GM18505 (cell line): Measurements from ENCODE around the gene PACS2.
"Not testable (repeated sequence)": the region's sequence is repeated elsewhere in the genome, so short reads cannot be mapped to it uniquely, and the experiment has no call there.

Source experiments
- ATAC-seq: cut with Tn5 transposase; IDR thresholded peaks from one replicate; pipeline ENCODE4 v1.9.1; 2021; ENCODE audit not compliant: unreplicated experiment
- POLR2A ChIP-seq: IDR thresholded peaks from 4 replicates; pipeline ENCODE4 v1.6.1; 2011; ENCODE audit warnings: borderline replicate concordance; ENCODE audit not compliant: insufficient read depth, insufficient read length; ENCODE audit errors: extremely low read depth

Gene PACS2

DNA sequence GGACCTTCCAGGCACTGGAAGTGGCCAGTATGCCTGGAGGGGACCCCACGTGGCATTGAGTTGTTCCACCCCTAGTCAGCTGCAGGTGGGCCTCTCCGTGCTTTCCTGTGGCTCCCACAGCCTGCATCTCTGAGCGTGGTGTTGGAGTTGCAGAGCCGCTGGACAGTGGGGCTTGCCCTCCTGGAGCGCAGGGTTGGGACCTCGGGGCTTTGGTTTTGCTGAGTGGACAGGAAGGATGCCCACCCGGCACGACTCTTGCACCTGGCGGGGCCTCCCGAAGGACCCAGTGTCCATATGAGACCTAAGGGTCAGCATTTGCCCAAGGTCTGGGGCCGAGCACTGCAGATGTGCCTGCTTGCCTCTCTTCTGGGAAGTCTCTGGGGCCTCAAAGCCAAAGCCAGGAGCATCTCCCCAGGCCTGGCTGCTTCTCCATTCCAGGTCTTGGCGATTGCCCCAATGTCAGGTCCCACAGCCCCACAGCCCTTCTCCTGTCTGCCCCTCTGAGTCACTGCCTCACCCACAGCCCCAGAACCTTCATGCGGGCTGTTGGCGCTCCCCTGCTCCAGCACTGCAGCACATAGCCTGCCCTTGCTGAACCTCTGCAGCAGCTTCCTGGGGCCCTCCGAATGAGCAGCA, 1.5 kb downstream of the PACS2 start:
- TF ChIP-seq POLR2A, result no peak
- no peak for ATAC-seq

DNA sequence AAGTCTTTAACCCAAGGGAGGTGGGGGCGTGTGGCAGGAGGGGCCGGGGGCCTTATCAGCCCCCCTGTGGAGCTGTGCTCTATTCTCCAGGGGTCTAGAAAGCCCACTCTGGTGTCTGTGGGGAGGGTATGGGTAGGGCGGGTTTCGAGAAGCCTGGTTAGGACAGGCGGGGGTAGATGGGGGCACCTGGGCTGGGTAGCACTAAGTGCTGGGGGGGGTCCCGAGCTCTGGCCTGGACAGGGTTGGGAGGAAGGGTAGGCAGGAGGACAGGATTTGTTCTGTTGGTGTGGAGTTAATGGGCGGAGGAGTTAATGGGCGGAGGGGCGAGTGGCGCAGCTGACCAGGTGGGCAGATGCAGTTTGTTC, 2.0 kb downstream of the PACS2 start:
- TF ChIP-seq POLR2A, result no peak
- ATAC-seq, result no peak

- ATAC-seq, result no peak
- no peak for TF ChIP-seq POLR2A
Measured at GRCh38 chr14:105316968-105317510, 2.5 kb downstream of the PACS2 start.

- no peak for ATAC-seq
- no peak for TF ChIP-seq POLR2A
Measured at GRCh38 chr14:105317546-105317945, 3.0 kb downstream of the PACS2 start.

DNA sequence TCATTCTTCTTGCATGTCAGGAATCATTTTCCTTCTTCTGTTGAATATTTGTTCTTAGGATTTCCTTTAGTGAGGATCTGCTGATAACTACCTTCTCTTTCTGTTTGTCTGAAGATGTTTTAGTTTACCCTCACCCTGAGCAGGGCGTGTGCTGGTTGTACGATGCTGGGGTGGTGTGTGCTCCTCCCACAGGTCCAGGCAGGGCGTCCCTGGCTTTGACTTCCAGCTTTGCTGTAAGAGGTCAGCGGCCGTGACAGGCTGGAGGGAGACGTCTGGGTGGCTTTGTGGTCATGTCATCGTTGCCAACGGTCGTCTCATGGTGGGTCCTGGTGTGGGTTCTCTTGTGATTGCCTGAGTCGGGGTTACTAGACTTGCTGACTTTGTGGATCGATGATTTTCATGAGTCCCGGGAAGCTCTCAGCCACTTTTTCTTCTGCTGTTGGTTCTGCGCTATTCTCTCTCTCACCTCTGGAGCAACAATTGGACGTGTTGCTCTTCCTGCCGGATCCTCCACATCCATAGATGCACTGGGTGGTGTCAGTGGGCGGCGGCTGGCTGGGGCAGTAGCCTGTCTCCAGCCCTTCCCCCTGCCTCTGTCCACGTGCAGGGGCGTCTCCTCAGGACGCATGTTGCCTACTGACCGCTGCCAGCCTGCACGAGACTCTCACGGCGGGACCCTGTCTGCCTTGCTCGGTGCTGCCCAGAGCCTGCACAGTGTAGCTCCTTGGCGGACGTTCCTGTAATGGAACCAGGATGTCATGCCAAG, 8.4 kb downstream of the PACS2 start:
- no peak for TF ChIP-seq POLR2A
- ATAC-seq, result no peak

DNA sequence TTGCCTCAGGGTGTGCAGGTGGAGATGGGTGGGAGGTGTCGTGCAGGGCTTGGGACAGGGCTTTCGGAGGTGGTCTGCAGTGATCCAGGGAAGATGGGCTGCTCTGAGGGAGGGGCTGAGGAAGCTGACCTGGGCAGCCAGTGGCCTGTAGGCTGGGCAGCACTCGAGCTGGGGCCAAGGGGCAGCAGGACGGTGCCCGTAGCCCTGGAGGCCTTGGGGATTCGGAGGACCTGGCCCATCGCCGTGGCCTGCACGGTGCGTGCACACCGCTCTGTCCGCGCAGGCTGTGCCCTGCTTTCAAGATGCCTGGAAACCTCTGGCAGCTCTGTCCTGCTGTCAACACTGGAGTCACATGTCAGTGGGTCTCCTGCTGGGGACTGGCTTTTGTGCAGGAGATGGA, 9.1 kb downstream of the PACS2 start:
- no peak for TF ChIP-seq POLR2A
- no peak for ATAC-seq

GRCh38 chr14:105324080-105324778, 9.7 kb downstream of the PACS2 start:
- no peak for ATAC-seq
- TF ChIP-seq POLR2A, result no peak

GRCh38 chr14:105324871-105325270, 10.3 kb downstream of the PACS2 start:
- ATAC-seq, result no peak
- no peak for TF ChIP-seq POLR2A

DNA sequence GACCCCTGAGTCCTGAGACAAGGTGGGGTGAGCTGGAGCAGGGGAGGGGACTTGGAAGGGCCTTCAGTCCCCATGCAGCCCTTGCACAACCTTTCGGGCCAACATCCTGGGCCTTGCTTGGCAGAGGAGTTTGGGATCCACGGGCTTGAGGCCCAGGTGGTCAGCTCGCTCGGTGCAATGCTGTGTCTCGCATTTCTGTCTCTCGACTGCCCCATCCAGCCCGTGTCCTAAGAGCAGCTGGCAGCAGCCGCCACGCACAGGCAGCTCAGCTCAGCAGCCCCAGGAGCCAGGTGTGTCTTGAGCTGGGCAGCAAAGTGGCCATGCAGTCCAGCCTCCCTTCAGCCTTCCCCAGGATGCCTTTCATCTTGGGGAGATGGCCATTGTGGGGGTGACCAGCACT, 10.8 kb downstream of the PACS2 start:
- no peak for ATAC-seq

DNA sequence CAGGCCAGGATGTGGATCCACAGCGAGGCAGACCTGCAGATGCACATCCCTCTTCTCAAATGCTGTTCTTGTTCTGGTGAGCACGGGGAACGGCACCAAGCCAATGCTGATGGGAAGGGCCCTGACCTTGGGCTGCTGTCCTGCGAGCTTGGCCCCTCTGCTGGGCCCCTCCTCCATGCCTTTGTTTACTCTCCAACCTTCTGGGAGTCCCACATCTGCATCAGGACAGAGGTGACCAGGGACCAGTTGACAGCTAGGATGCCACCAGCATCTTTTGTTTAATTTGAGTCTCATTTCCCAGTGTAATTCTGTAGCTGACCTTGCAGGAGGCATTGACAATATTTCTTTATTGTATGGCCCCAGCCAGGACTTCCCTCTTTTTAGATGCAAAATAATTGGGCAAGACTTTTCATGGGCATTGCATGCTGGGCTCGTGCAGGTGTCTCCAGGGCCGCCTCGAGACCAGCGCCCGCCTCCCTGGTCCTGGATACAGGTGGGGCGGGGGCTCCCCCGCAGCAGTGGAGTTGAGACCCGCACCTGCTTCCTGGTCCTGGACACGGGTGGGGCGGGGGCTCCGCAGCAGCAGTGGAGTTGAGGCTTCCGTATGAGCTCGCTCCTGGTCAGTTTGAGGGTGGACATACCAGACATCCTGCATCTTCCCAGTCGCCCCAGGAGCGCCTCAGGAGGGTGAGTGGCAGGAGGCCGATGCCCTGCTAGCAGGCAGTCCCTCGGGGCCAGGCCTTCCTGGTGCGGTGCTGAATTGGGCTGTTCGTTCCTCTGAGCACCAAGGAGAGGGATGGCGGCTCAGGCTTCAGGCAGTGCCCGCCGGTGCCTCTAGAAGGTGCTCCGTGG, 11.4 kb downstream of the PACS2 start:
- no peak for TF ChIP-seq POLR2A

More for the DNA sequence above, 10.8 kb downstream of the PACS2 start:
- TF ChIP-seq POLR2A, result no peak

GRCh38 chr14:105326568-105326867, 12.0 kb downstream of the PACS2 start:
- TF ChIP-seq POLR2A, result no peak
- ATAC-seq, result no peak

More for the DNA sequence above, 11.4 kb downstream of the PACS2 start:
- no peak for ATAC-seq

- ATAC-seq, result no peak
- TF ChIP-seq POLR2A, result no peak
Measured at GRCh38 chr14:105326891-105327694, 12.5 kb downstream of the PACS2 start.

GRCh38 chr14:105327695-105328045, 13.1 kb downstream of the PACS2 start:
- ATAC-seq, result not testable (repeated sequence)
